H9 (cell line): ENCODE data around the gene EFHD2. TPM values are rescaled to one million over a fixed set of nuclear protein-coding genes. Genes with fewer than 3 reads are reported as not detected.

Source experiments
- DNase-seq: peaks from one replicate; pipeline ENCODE4 v3.0.0-alpha.2; 2017
- H2AFZ ChIP-seq: one replicate; pipeline ENCODE4 v1.6.1; 2013; ENCODE audit warnings: mild to moderate bottlenecking, low read length, control low read depth, moderate library complexity
- H2AK5ac ChIP-seq: 2 replicates; pipeline ENCODE4 v1.6.1; 2013; ENCODE audit warnings: low read length, control low read depth, mixed read lengths; ENCODE audit not compliant: insufficient read length
- H2BK120ac ChIP-seq: one replicate; pipeline ENCODE4 v1.6.1; 2013; ENCODE audit warnings: low read depth, mild to moderate bottlenecking, low read length, control low read depth, inconsistent platforms; ENCODE audit not compliant: poor library complexity, severe bottlenecking
- H2BK12ac ChIP-seq: 2 replicates; pipeline ENCODE4 v1.6.1; 2013; ENCODE audit warnings: low read length, control low read depth, mixed read lengths, low read depth; ENCODE audit not compliant: insufficient read length
- H2BK15ac ChIP-seq: 2 replicates; pipeline ENCODE4 v1.6.1; 2013; ENCODE audit warnings: low read depth, low read length, control low read depth
- H2BK20ac ChIP-seq: one replicate; pipeline ENCODE4 v1.6.1; 2013; ENCODE audit warnings: low read depth, mild to moderate bottlenecking, low read length, control low read depth, inconsistent platforms; ENCODE audit not compliant: poor library complexity, severe bottlenecking
- H2BK5ac ChIP-seq: 2 replicates; pipeline ENCODE4 v1.6.1; 2013; ENCODE audit warnings: low read length, control low read depth, mixed read lengths; ENCODE audit not compliant: insufficient read length
- H3K14ac ChIP-seq: 2 replicates; pipeline ENCODE4 v1.6.1; 2013; ENCODE audit warnings: low read length, control low read depth; ENCODE audit not compliant: insufficient read depth
- H3K18ac ChIP-seq: 2 replicates; pipeline ENCODE4 v1.6.1; 2013; ENCODE audit warnings: low read depth, mild to moderate bottlenecking, mixed read lengths, low read length, control low read depth; ENCODE audit not compliant: insufficient read length
- H3K23ac ChIP-seq: 2 replicates; pipeline ENCODE4 v1.6.1; 2013; ENCODE audit warnings: low read length, control low read depth, mixed read lengths, low read depth; ENCODE audit not compliant: insufficient read length
- H3K23me2 ChIP-seq: 2 replicates; pipeline ENCODE4 v1.6.1; 2013; ENCODE audit warnings: low read depth, mild to moderate bottlenecking, mixed read lengths, low read length, control low read depth; ENCODE audit not compliant: insufficient read length, poor library complexity, severe bottlenecking
- H3K27ac ChIP-seq: 2 replicates; pipeline ENCODE4 v1.5.1; 2013; ENCODE audit warnings: low read length, control low read depth, mixed read lengths, low read depth; ENCODE audit not compliant: insufficient read length
- H3K27me3 ChIP-seq: 2 replicates; pipeline ENCODE4 v1.6.1; 2013; ENCODE audit warnings: low read length, control low read depth, inconsistent platforms; ENCODE audit not compliant: insufficient read depth
- H3K4ac ChIP-seq: 2 replicates; pipeline ENCODE4 v1.6.1; 2013; ENCODE audit warnings: low read depth, mild to moderate bottlenecking, control low read depth, inconsistent platforms, low read length, moderate library complexity
- H3K4me1 ChIP-seq: 2 replicates; pipeline ENCODE4 v1.6.1; 2013; ENCODE audit warnings: low read length, control low read depth, inconsistent platforms; ENCODE audit not compliant: insufficient read depth
- H3K4me2 ChIP-seq: 2 replicates; pipeline ENCODE4 v1.6.1; 2013; ENCODE audit warnings: low read length, control low read depth, mixed read lengths; ENCODE audit not compliant: insufficient read length, insufficient read depth
- H3K56ac ChIP-seq: 2 replicates; pipeline ENCODE4 v1.6.1; 2013; ENCODE audit warnings: low read depth, mild to moderate bottlenecking, mixed read lengths, low read length, control low read depth; ENCODE audit not compliant: insufficient read length
- H3K79me1 ChIP-seq: 2 replicates; pipeline ENCODE4 v1.6.1; 2013; ENCODE audit warnings: low read depth, mild to moderate bottlenecking, moderate library complexity, low read length, control low read depth, inconsistent platforms; ENCODE audit not compliant: insufficient read depth, poor library complexity, severe bottlenecking
- H3K79me2 ChIP-seq: 2 replicates; pipeline ENCODE4 v1.6.1; 2013; ENCODE audit warnings: low read length, control low read depth, inconsistent platforms; ENCODE audit not compliant: insufficient read depth
- H3K9ac ChIP-seq: 2 replicates; pipeline ENCODE4 v1.6.1; 2013; ENCODE audit warnings: low read length, control low read depth, mixed read lengths; ENCODE audit not compliant: insufficient read length; ENCODE audit errors: extremely low read depth
- H3K9me3 ChIP-seq: one replicate; pipeline ENCODE4 v1.6.1; 2013; ENCODE audit warnings: low read depth, low read length, inconsistent platforms; ENCODE audit not compliant: control insufficient read depth
- H3T11ph ChIP-seq: one replicate; pipeline ENCODE4 v1.6.1; 2013; ENCODE audit warnings: mild to moderate bottlenecking, low read length, control low read depth, inconsistent platforms
- H4K20me1 ChIP-seq: one replicate; pipeline ENCODE4 v1.6.1; 2013; ENCODE audit not compliant: control insufficient read depth, insufficient read length, insufficient read depth
- H4K5ac ChIP-seq: 2 replicates; pipeline ENCODE4 v1.6.1; 2013; ENCODE audit warnings: low read depth, mild to moderate bottlenecking, mixed read lengths, low read length, control low read depth; ENCODE audit not compliant: insufficient read length
- H4K8ac ChIP-seq: replicated peaks from 2 replicates; pipeline ENCODE4 v1.6.1; 2013; ENCODE audit warnings: low read length, control low read depth, mixed read lengths, low read depth; ENCODE audit not compliant: insufficient read length
- H4K91ac ChIP-seq: 2 replicates; pipeline ENCODE4 v1.6.1; 2013; ENCODE audit warnings: low read depth, mild to moderate bottlenecking, moderate library complexity, mixed read lengths, low read length, control low read depth; ENCODE audit not compliant: insufficient read length
- H3K27ac Mint-ChIP-seq, 3 experiments: 2 replicates in 2 of 3; 3 replicates in 1 of 3; pipeline ENCODE4 v1.8.0; 2020 to 2021; ENCODE audit warnings: mixed read lengths in 3 of 3, mild to moderate bottlenecking in 1 of 3, moderate library complexity in 1 of 3
- H3K27me3 Mint-ChIP-seq: 2 replicates; pipeline ENCODE4 v1.8.0; 2021; ENCODE audit warnings: low read depth, mild to moderate bottlenecking, moderate library complexity, mixed read lengths
- H3K36me3 Mint-ChIP-seq, 3 experiments: 2 replicates in 2 of 3; 3 replicates in 1 of 3; pipeline ENCODE4 v1.8.0; 2020 to 2021; ENCODE audit warnings: low read depth in 3 of 3, mixed read lengths in 3 of 3; ENCODE audit not compliant: insufficient read depth in 1 of 3
- H3K4me1 Mint-ChIP-seq, 2 experiments: 2 replicates each; pipeline ENCODE4 v1.8.0; 2020; ENCODE audit warnings: mixed read lengths in 2 of 2
- H3K4me3 Mint-ChIP-seq, 2 experiments: 2 replicates in 1 of 2; 3 replicates in 1 of 2; pipeline ENCODE4 v1.8.0; 2020 to 2021; ENCODE audit warnings: mild to moderate bottlenecking in 2 of 2, mixed read lengths in 2 of 2, moderate library complexity in 1 of 2
- H3K9me3 Mint-ChIP-seq, 2 experiments: 2 replicates in 1 of 2; 3 replicates in 1 of 2; pipeline ENCODE4 v1.8.0; 2020; ENCODE audit warnings: mild to moderate bottlenecking in 2 of 2, mixed read lengths in 2 of 2, moderate library complexity in 1 of 2
- WGBS: extraction: QIAGEN DNeasy Blood & Tissue Kit; methylation state at CpG from one replicate; pipeline ENCODE4 v1.1.7; 2013; ENCODE audit warnings: missing lambda C conversion rate, low lambda C conversion rate, mixed read lengths; ENCODE audit not compliant: insufficient read length; ENCODE audit errors: extremely low coverage; 5-methylcytosine and 5-hydroxymethylcytosine counted together
- total RNA-seq: library from RNA; stranded (reverse); gene quantifications from 2 replicates; pipeline ENCODE4 v1.2.1, GENCODE V29; 2021
- TF ChIP-seq, protein P1 (sequence below): fragments of 200-600 bp; sonication (generic); conservative IDR thresholded peaks from 3 replicates; pipeline ENCODE4 v1.8.0; 2021; ENCODE audit warnings: antibody characterized with exemption, mild to moderate bottlenecking

EFHD2 gene
- total RNA-seq, 1 experiment from 2014 or later: 16.5 TPM

DNA sequence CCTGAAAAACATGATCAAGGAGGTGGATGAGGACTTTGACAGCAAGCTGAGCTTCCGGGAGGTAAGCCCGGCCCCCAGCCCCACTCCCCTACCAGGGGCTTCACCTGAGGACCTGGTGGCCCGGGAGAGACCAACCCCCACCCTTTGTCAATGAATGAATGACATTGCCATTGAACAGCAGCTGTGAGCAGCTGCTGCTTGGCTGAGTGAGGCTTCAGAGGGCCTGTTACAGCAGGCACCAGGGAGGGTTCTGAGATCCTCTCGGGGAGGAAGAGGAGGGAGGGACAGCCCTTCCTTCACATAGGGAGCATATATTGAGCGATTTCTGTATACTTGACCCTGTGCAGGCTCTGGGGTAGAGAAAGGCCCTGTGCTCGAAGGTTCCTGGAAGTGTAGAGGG is 16.3 kb downstream of the EFHD2 start:
- Histone ChIP-seq H3K23ac (no peak overlapping the region), H3K79me1 (no peaks in the 10 kb centered on the region), H3K27ac (no peak overlapping the region), H2AFZ (no peak overlapping the region), H4K5ac (no peak overlapping the region), H4K20me1 (no peaks in the 10 kb centered on the region), H2BK5ac (no peak overlapping the region), H3T11ph (no peak overlapping the region), H3K23me2 (no peaks in the 10 kb centered on the region), H3K4ac (no peak overlapping the region), H3K18ac (no peak overlapping the region), H3K9ac (no peak overlapping the region), H3K79me2 (no peaks in the 10 kb centered on the region), H3K9me3 (no peaks in the 10 kb centered on the region), H3K4me2 (no peak overlapping the region), H4K8ac (no peak overlapping the region), H2BK20ac (no peak overlapping the region), H4K91ac (no peak overlapping the region), H2BK15ac (no peak overlapping the region), H3K27me3 (no peaks in the 10 kb centered on the region), H3K56ac (no peak overlapping the region), H2BK12ac (no peak overlapping the region), H3K4me1 (no peaks in the 10 kb centered on the region), H3K14ac (no peak overlapping the region), H2AK5ac (no peak overlapping the region), H2BK120ac (no peak overlapping the region)
- Mint-ChIP-seq H3K9me3 (peaks cover 1 to 3% of the 10 kb centered on the region in 2 experiments), H3K36me3 (peaks cover 1 to 7% (median 6%) of the 10 kb centered on the region in 3 experiments; a peak in 6 of 7 replicates), H3K27me3 (peaks cover 2% of the 10 kb centered on the region; the same call in 1 of the 2 replicates), H3K27ac (peak overlapping the region; percentile 6 to 88 (median 78); a peak in 4 of 7 replicates), H3K4me1 (peaks cover 8 to 12% of the 10 kb centered on the region in 2 experiments), H3K4me3 (no peak overlapping the region)
- no peak for DNase-seq
- TF ChIP-seq, protein P1, sequence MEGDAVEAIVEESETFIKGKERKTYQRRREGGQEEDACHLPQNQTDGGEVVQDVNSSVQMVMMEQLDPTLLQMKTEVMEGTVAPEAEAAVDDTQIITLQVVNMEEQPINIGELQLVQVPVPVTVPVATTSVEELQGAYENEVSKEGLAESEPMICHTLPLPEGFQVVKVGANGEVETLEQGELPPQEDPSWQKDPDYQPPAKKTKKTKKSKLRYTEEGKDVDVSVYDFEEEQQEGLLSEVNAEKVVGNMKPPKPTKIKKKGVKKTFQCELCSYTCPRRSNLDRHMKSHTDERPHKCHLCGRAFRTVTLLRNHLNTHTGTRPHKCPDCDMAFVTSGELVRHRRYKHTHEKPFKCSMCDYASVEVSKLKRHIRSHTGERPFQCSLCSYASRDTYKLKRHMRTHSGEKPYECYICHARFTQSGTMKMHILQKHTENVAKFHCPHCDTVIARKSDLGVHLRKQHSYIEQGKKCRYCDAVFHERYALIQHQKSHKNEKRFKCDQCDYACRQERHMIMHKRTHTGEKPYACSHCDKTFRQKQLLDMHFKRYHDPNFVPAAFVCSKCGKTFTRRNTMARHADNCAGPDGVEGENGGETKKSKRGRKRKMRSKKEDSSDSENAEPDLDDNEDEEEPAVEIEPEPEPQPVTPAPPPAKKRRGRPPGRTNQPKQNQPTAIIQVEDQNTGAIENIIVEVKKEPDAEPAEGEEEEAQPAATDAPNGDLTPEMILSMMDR: no peak
- WGBS: no CpG with 5 or more reads among the region's 6 CpGs
